Caco-2 (cell line): ENCODE measurements around the gene SPRY1. TPM values are rescaled to one million over a fixed set of nuclear protein-coding genes. Genes with fewer than 3 reads are reported as not detected.

Source experiments
- BruUV-seq: library from RNA; stranded (reverse); fragments of 400-500 nt; replicated peaks from 2 replicates; lab custom pipeline; 2021; lab: Mats Ljungman, UMichigan
- CTCF ChIA-PET: fragments of 300-600 bp; sonication (Branson Sonifier 250); formaldehyde crosslinking; loops from one replicate; lab custom pipeline; 2022; ENCODE audit warnings: antibody characterized with exemption; lab: Charles Lee
- POLR2A ChIA-PET: fragments of 300-600 bp; sonication (Branson Sonifier 250); formaldehyde crosslinking; loops from one replicate; lab custom pipeline; 2022; ENCODE audit warnings: antibody characterized with exemption; lab: Charles Lee
- DNase-seq, 2 experiments: peaks; one replicate each; pipeline versions ENCODE4 v3.0.0 to v3.0.0-alpha.2; 2020 to 2022
- H3K27me3 ChIP-seq: replicated peaks from 2 replicates; pipeline ENCODE4 v1.6.0; 2011; ENCODE audit warnings: low read length; ENCODE audit not compliant: control insufficient read depth, insufficient read depth
- H3K36me3 ChIP-seq: 2 replicates; pipeline ENCODE4 v1.5.1; 2011; ENCODE audit warnings: low read length; ENCODE audit not compliant: control insufficient read depth, insufficient read depth
- H3K4me1 ChIP-seq: fragments of 250-450 bp; sonication (Bioruptor Pico); 2 replicates; pipeline ENCODE4 v1.5.1; 2020; ENCODE audit warnings: mild to moderate bottlenecking
- H3K4me3 ChIP-seq: 2 replicates; pipeline ENCODE4 v1.5.1; 2011; ENCODE audit warnings: low read depth, mild to moderate bottlenecking, control low read depth, low read length
- H3K9me3 ChIP-seq: fragments of 250-450 bp; sonication (Bioruptor Pico); 2 replicates; pipeline ENCODE4 v1.5.1; 2020; ENCODE audit warnings: mild to moderate bottlenecking, moderate library complexity
- H3K27ac Mint-ChIP-seq: one replicate; pipeline ENCODE4 v1.8.0; 2022; ENCODE audit warnings: mixed read lengths; ENCODE audit not compliant: unreplicated experiment
- H3K27me3 Mint-ChIP-seq: one replicate; pipeline ENCODE4 v1.8.0; 2022; ENCODE audit warnings: mixed read lengths; ENCODE audit not compliant: insufficient read depth, unreplicated experiment
- H3K36me3 Mint-ChIP-seq: one replicate; pipeline ENCODE4 v1.8.0; 2022; ENCODE audit warnings: mild to moderate bottlenecking, mixed read lengths; ENCODE audit not compliant: insufficient read depth, unreplicated experiment
- H3K4me1 Mint-ChIP-seq: one replicate; pipeline ENCODE4 v1.8.0; 2022; ENCODE audit warnings: low read depth, mixed read lengths; ENCODE audit not compliant: unreplicated experiment
- H3K4me3 Mint-ChIP-seq: one replicate; pipeline ENCODE4 v1.8.0; 2022; ENCODE audit warnings: mild to moderate bottlenecking, moderate library complexity, mixed read lengths; ENCODE audit not compliant: unreplicated experiment
- H3K9me3 Mint-ChIP-seq: one replicate; pipeline ENCODE4 v1.8.0; 2022; ENCODE audit warnings: mixed read lengths; ENCODE audit not compliant: unreplicated experiment
- intact Hi-C: fragments of 100-400 bp; cut with micrococcal nuclease; formaldehyde crosslinking; loops from one replicate; pipeline ENCODE4 v1.10.0; 2022; ENCODE audit not compliant: unreplicated experiment
- total RNA-seq: library from RNA; stranded (reverse); gene quantifications from 2 replicates; pipeline ENCODE4 v1.2.3, GENCODE V29; 2022
- TF ChIP-seq, protein P1 (sequence below), 2 experiments: fragments of 200-600 bp in 1 of 2; IDR thresholded peaks; 1 replicate in 1 of 2; 2 replicates in 1 of 2; pipeline versions ENCODE4 v1.5.1 to v1.8.0; 2011 to 2022; ENCODE audit warnings: antibody characterized with exemption in 1 of 2, control low read depth in 1 of 2, inconsistent platforms in 1 of 2, low read depth in 1 of 2, low read length in 1 of 2, mild to moderate bottlenecking in 1 of 2, moderate library complexity in 1 of 2; ENCODE audit not compliant: insufficient read depth in 1 of 2, severe bottlenecking in 1 of 2, unreplicated experiment in 1 of 2

Gene SPRY1
- total RNA-seq, 1 experiment from 2014 or later = 23.2 TPM

DNA sequence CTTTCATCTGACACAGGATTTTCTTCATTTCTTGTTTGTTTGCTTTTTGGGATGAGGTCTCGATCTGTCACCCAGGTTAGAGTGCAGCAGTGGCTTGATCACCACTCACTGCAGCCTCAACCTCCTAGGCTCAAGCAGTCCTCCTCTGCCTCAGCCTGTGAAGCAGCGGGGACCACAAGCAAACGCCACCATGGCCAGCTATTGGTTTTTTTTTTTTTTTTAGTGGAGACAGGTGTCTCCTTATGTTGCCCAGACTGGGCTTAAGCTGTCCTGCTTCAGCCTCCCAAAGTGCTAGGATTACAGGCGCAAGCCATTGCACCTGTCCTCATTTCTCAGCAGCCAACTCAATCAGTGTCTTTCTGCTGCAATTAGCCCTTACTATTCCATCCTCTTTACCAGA is 10.3 kb downstream of the SPRY1 start:
- intact Hi-C loops = no loop called here
- POLR2A ChIA-PET = no interaction called here
- no peak overlapping the region for H3K27ac Mint-ChIP-seq

DNA sequence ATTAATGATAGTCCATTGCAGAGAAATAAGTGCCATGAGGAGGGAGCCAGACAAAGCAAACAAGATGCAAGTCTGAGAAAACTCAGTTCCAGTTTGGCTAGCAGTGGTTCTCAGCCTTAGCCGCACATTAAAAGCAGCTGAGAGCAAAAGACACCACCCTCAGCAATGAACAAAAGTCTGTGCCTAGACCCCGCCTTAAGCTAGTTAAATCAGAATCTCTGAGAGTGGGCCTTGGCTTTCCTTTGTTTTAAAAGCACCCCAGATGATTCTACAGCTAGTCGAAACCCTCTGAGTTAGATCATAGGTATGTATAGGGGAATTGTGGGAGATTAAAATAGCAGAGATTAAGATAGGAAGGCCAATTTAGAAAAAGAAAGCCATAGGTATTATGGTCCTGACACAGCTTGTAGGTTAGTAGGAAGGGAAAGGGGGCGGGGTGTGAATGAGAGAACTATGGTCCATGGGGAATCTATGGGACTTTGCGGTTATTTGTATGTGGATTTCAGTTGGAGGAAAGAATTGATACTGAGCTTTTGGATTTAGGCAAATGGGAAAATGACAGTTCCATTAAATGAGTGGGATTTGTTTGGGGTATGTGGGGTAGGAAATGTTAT is 12.0 kb downstream of the SPRY1 start:
- H3K4me1 Mint-ChIP-seq = peaks cover 14% of the 10 kb centered on the region
- CTCF ChIA-PET = no interaction called here
- Histone ChIP-seq H3K4me1 (peaks cover 26% of the 10 kb centered on the region), H3K4me3 (no peak overlapping the region), H3K36me3 (no peaks in the 10 kb centered on the region), H3K27me3 (no peaks in the 10 kb centered on the region), H3K9me3 (no peaks in the 10 kb centered on the region)
- intact Hi-C loops = no loop called here
- TF ChIP-seq, protein P1, sequence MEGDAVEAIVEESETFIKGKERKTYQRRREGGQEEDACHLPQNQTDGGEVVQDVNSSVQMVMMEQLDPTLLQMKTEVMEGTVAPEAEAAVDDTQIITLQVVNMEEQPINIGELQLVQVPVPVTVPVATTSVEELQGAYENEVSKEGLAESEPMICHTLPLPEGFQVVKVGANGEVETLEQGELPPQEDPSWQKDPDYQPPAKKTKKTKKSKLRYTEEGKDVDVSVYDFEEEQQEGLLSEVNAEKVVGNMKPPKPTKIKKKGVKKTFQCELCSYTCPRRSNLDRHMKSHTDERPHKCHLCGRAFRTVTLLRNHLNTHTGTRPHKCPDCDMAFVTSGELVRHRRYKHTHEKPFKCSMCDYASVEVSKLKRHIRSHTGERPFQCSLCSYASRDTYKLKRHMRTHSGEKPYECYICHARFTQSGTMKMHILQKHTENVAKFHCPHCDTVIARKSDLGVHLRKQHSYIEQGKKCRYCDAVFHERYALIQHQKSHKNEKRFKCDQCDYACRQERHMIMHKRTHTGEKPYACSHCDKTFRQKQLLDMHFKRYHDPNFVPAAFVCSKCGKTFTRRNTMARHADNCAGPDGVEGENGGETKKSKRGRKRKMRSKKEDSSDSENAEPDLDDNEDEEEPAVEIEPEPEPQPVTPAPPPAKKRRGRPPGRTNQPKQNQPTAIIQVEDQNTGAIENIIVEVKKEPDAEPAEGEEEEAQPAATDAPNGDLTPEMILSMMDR (IDR thresholded peaks at IDR 0.05; ENCODE audit: insufficient read depth in 1 of 2, low read depth in 1 of 2, low read length in 1 of 2, severe bottlenecking in 1 of 2, unreplicated experiment in 1 of 2) = no peak
- no peaks in the 10 kb centered on the region for H3K9me3 Mint-ChIP-seq
- no TSS peak for BruUV-seq
- no peaks in the 10 kb centered on the region for H3K36me3 Mint-ChIP-seq
- no peak overlapping the region for H3K27ac Mint-ChIP-seq
- H3K27me3 Mint-ChIP-seq = no peaks in the 10 kb centered on the region
- DNase-seq = no peak
- H3K4me3 Mint-ChIP-seq = no peak overlapping the region
- POLR2A ChIA-PET = no interaction called here

More for the DNA sequence above, 10.3 kb downstream of the SPRY1 start:
- Histone ChIP-seq H3K36me3 (peaks cover 6% of the 10 kb centered on the region), H3K27me3 (no peaks in the 10 kb centered on the region), H3K4me3 (no peak overlapping the region), H3K4me1 (peaks cover 11% of the 10 kb centered on the region), H3K9me3 (no peaks in the 10 kb centered on the region)
- DNase-seq = no peak
- BruUV-seq = no TSS peak
- TF ChIP-seq, protein P1 (IDR thresholded peaks at IDR 0.05; ENCODE audit: insufficient read depth in 1 of 2, low read depth in 1 of 2, low read length in 1 of 2, severe bottlenecking in 1 of 2, unreplicated experiment in 1 of 2) = no peak
- H3K4me3 Mint-ChIP-seq = no peak overlapping the region
- peaks cover 15% of the 10 kb centered on the region for H3K36me3 Mint-ChIP-seq
- CTCF ChIA-PET = interaction anchor here (0.6 kb wide), 1 partner anchor 243 kb away, joined by 3 read pairs; no protein-coding TSS in a partner anchor
- H3K27me3 Mint-ChIP-seq = no peaks in the 10 kb centered on the region
- H3K4me1 Mint-ChIP-seq = peaks cover 5% of the 10 kb centered on the region
- no peaks in the 10 kb centered on the region for H3K9me3 Mint-ChIP-seq

DNA sequence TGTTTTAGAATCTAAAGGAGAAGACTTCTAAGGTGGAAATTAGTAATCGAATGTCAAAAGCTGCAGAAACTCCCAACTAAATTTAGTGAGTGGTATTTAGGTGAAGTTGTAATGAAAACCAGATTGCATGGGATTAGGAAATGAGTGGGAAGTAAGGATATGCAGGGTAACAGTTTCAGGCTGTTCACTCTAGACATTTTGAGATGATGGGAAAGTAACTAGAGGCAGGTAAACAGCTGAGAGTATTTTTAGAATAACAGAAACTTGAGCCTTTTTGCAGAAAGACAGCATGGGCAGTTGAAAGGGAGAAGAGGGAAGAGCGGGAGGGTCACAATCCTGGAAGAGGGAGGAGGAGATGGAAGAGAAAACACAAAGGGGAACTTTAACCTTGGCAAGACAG is 12.7 kb downstream of the SPRY1 start:
- Mint-ChIP-seq H3K36me3 (no peaks in the 10 kb centered on the region), H3K9me3 (no peaks in the 10 kb centered on the region), H3K27me3 (no peaks in the 10 kb centered on the region), H3K4me1 (peaks cover 14% of the 10 kb centered on the region), H3K27ac (no peak overlapping the region), H3K4me3 (no peak overlapping the region)
- CTCF ChIA-PET = no interaction called here
- Histone ChIP-seq H3K36me3 (no peaks in the 10 kb centered on the region), H3K4me1 (peaks cover 31% of the 10 kb centered on the region), H3K27me3 (no peaks in the 10 kb centered on the region), H3K4me3 (no peak overlapping the region), H3K9me3 (no peaks in the 10 kb centered on the region)
- BruUV-seq = no TSS peak
- POLR2A ChIA-PET = no interaction called here
- TF ChIP-seq, protein P1 (IDR thresholded peaks at IDR 0.05; ENCODE audit: insufficient read depth in 1 of 2, low read depth in 1 of 2, low read length in 1 of 2, severe bottlenecking in 1 of 2, unreplicated experiment in 1 of 2) = no peak
- intact Hi-C loops = no loop called here
- DNase-seq = no peak
